Sigmoid colon (tissue), 7 donors: ENCODE results near the gene USH2A. TPM values are rescaled to one million over a fixed set of nuclear protein-coding genes. Genes with fewer than 3 reads are reported as not detected.

Experiments
- DNase-seq: peaks from one replicate; pipeline ENCODE4 v3.0.0-alpha.2; 2019
- H3K27ac ChIP-seq, 4 donors: fragments of 200-600 bp; sonication (generic); one replicate each; pipeline ENCODE4 v1.5.1; 2016 to 2019; ENCODE audit warnings: mild to moderate bottlenecking in 1 of 4
- H3K27me3 ChIP-seq, 3 donors: fragments of 200-600 bp; sonication (generic); one replicate each; pipeline ENCODE4 v1.5.1; 2019; ENCODE audit warnings: mild to moderate bottlenecking in 1 of 3
- H3K36me3 ChIP-seq, 4 donors: fragments of 200-600 bp; sonication (generic); one replicate each; pipeline ENCODE4 v1.5.1; 2016 to 2019
- H3K4me1 ChIP-seq, 4 donors: fragments of 200-600 bp; sonication (generic); one replicate each; pipeline ENCODE4 v1.5.1; 2017 to 2019
- H3K4me3 ChIP-seq, 4 donors: fragments of 200-600 bp; sonication (generic); one replicate each; pipeline ENCODE4 v1.5.1; 2017 to 2019; ENCODE audit warnings: mild to moderate bottlenecking in 2 of 4, moderate library complexity in 1 of 4
- H3K9me3 ChIP-seq, 4 donors: fragments of 200-600 bp in 3 of 4; sonication (generic) in 3 of 4; one replicate each; pipeline versions ENCODE4 v1.5.1 to v1.6.1; 2013 to 2019
- CTCF ChIP-seq, 4 experiments: fragments of 450-650 bp in 3 of 4; fragments of 200-600 bp in 1 of 4; IDR thresholded peaks; one replicate each; pipeline ENCODE4 v1.5.1; 2016 to 2019; ENCODE audit warnings: antibody characterized with exemption in 4 of 4, mild to moderate bottlenecking in 3 of 4, moderate library complexity in 2 of 4
- EP300 ChIP-seq, 4 donors: sonication (generic); formaldehyde crosslinking; IDR thresholded peaks; one replicate each; pipeline ENCODE4 v1.6.1; 2017; ENCODE audit warnings: antibody characterized with exemption in 4 of 4
- POLR2A ChIP-seq, 2 donors: fragments of 450-650 bp; IDR thresholded peaks; one replicate each; pipeline ENCODE4 v1.6.1; 2016; ENCODE audit warnings: antibody characterized with exemption in 2 of 2, mild to moderate bottlenecking in 2 of 2, moderate library complexity in 2 of 2
- POLR2AphosphoS5 ChIP-seq, 4 donors: sonication (generic); formaldehyde crosslinking; IDR thresholded peaks; one replicate each; pipeline ENCODE4 v1.6.1; 2017; ENCODE audit warnings: antibody characterized with exemption in 4 of 4
- WGBS, 2 donors: extraction: QIAGEN DNeasy Blood & Tissue Kit; methylation state at CpG; one replicate each; pipeline ENCODE4 v1.1.7; 2013; 5-methylcytosine and 5-hydroxymethylcytosine counted together
- intact Hi-C: fragments of 100-400 bp; cut with DNase I; formaldehyde crosslinking; loops from one replicate; pipeline ENCODE4 v1.15.1; 2023
- polyA plus RNA-seq, 3 donors: library from polyadenylated mRNA; stranded (reverse); fragments of 200-250 nt; gene quantifications; one replicate each; pipeline ENCODE4 v1.2.3, GENCODE V29; 2013
- small RNA-seq, 3 donors: library from RNA; depleted of rRNA; stranded (forward); fragments of <200 nt; gene quantifications; one replicate each; pipeline ENCODE3, GENCODE V24; 2016
- total RNA-seq, 4 donors: library from RNA; depleted of rRNA; stranded (reverse); fragments of >200 nt; gene quantifications; one replicate each; pipeline ENCODE4 v1.1.0, GENCODE V29; 2016
- donor health status: healthy with polysubstance abuse.
- donor health status: Bipolar disorder and iron deficiency.
- donor health status: healthy.

The USH2A gene
- total and polyA plus RNA-seq, 7 donors = under 0.01 TPM; not detected in 6

- H3K36me3 ChIP-seq = peaks cover 0 to 84% (median 22%) of the 10 kb centered on the region in 4 donors
- 82% methylated on average over 5 of the region's 5 CpGs for WGBS, 2 donors
- TF ChIP-seq EP300 (IDR thresholded peaks at IDR 0.05) = no peak
- TF ChIP-seq POLR2AphosphoS5 (IDR thresholded peaks at IDR 0.05) = no peak
- TF ChIP-seq CTCF (IDR thresholded peaks at IDR 0.05) = no peak
- no peak for TF ChIP-seq POLR2A (IDR thresholded peaks at IDR 0.05)
- no peak overlapping the region for H3K27ac ChIP-seq
- intact Hi-C loops = no loop called here
- no peak overlapping the region for H3K4me3 ChIP-seq
- no peaks in the 10 kb centered on the region for H3K9me3 ChIP-seq
- DNase-seq = no peak
- H3K4me1 ChIP-seq = no peaks in the 10 kb centered on the region
- H3K27me3 ChIP-seq = no peaks in the 10 kb centered on the region
Measured at GRCh38 chr1:215583185-215583749, 840.0 kb downstream of the USH2A start.

GRCh38 chr1:215581896-215582295, 841.4 kb downstream of the USH2A start:
- 88 to 93% methylated on average over 2 of the region's 2 CpGs for WGBS, 2 donors
- intact Hi-C loops = no loop called here

More at GRCh38 chr1:215581896-215582295, 841.4 kb downstream of the USH2A start:
- H3K27ac ChIP-seq = no peak overlapping the region
- H3K9me3 ChIP-seq = no peaks in the 10 kb centered on the region
- H3K36me3 ChIP-seq = peaks cover 0 to 93% (median 24%) of the 10 kb centered on the region in 4 donors
- no peak overlapping the region for H3K4me3 ChIP-seq
- no peaks in the 10 kb centered on the region for H3K27me3 ChIP-seq
- H3K4me1 ChIP-seq = no peaks in the 10 kb centered on the region
- no peak for TF ChIP-seq CTCF (IDR thresholded peaks at IDR 0.05)
- no peak for TF ChIP-seq EP300 (IDR thresholded peaks at IDR 0.05)
- TF ChIP-seq POLR2A (IDR thresholded peaks at IDR 0.05) = no peak
- no peak for TF ChIP-seq POLR2AphosphoS5 (IDR thresholded peaks at IDR 0.05)
- DNase-seq = no peak

Small RNAs within 50 kb of the gene (small RNA-seq; reads per million reads assigned to genes)
- 0 reads per million in 3 donors for gene MRPS18BP1
- gene RF00108 = 0 to 0.12 (median 0) reads per million in 3 donors
